HepG2 (cell line): ENCODE data around the gene HOXC12. TPM values are rescaled to one million over a fixed set of nuclear protein-coding genes. Genes with fewer than 3 reads are reported as not detected.

Source experiments
- ATAC-seq: fragments of 200-7000 bp; cut with Tn5 transposase; 3 replicates; pipeline ENCODE4 v1.9.1; 2020; ENCODE audit warnings: mild to moderate bottlenecking, moderate library complexity
- BruUV-seq: library from RNA; stranded (reverse); fragments of 400-500 nt; replicated peaks from 2 replicates; lab custom pipeline; 2021; lab: Mats Ljungman, UMichigan
- CTCF ChIA-PET: fragments of 300-600 bp; formaldehyde crosslinking; extraction: SDS; loops from one replicate; lab custom pipeline; 2021; ENCODE audit warnings: low total read pairs, inconsistent platforms, low intra/inter-chr PET ratio; lab: Yijun Ruan, JAX
- POLR2A ChIA-PET: fragments of 350-600 bp; sonication (Branson Sonifier 250); formaldehyde crosslinking; loops from one replicate; lab custom pipeline; 2020; ENCODE audit warnings: antibody characterized with exemption, inconsistent platforms; lab: Yijun Ruan, JAX
- DNase-seq: peaks from one replicate; pipeline ENCODE4 v3.0.0-alpha.2; 2015; ENCODE audit warnings: low spot score
- FAIRE-seq: peaks from 3 replicates; lab custom pipeline; 2011; peaks lifted over from hg19 to GRCh38; lab: Jason Lieb, UNC
- H2AFZ ChIP-seq: one replicate; pipeline ENCODE4 v1.6.1; 2011; ENCODE audit warnings: low read length, inconsistent platforms
- H3K27ac ChIP-seq: fragments of 300-600 bp; 3 replicates; pipeline ENCODE4 v1.8.0; 2011; ENCODE audit warnings: mixed run types, mild to moderate bottlenecking, mixed read lengths, low read length, inconsistent platforms; ENCODE audit not compliant: insufficient read depth; ENCODE audit errors: extremely low read length
- H3K27me3 ChIP-seq, 2 experiments: fragments of 200-600 bp in 1 of 2; 2 replicates in 1 of 2; 3 replicates in 1 of 2; pipeline versions ENCODE4 v1.6.0 to v1.8.0; 2011; ENCODE audit warnings: low read length in 2 of 2, mild to moderate bottlenecking in 2 of 2, moderate library complexity in 2 of 2, inconsistent platforms in 1 of 2; ENCODE audit not compliant: insufficient read depth in 2 of 2, control insufficient read depth in 1 of 2
- H3K36me3 ChIP-seq, 2 experiments: fragments of 200-600 bp in 1 of 2; replicated peaks in 1 of 2; 2 replicates in 1 of 2; 3 replicates in 1 of 2; pipeline versions ENCODE4 v1.5.1 to v1.8.0; 2011; ENCODE audit warnings: low read length in 2 of 2, inconsistent platforms in 1 of 2; ENCODE audit not compliant: insufficient read depth in 2 of 2, control insufficient read depth in 1 of 2
- H3K4me1 ChIP-seq: 2 replicates; pipeline ENCODE4 v1.5.1; 2012; ENCODE audit warnings: low read length, inconsistent platforms; ENCODE audit not compliant: insufficient read depth
- H3K4me2 ChIP-seq: 2 replicates; pipeline ENCODE4 v1.6.0; 2011; ENCODE audit warnings: low read depth, low read length, inconsistent platforms
- H3K4me3 ChIP-seq, 3 experiments: fragments of 200-600 bp in 1 of 3; sonication (generic), shearing (Covaris generic) in 1 of 3; replicated peaks in 1 of 3; 2 replicates each; pipeline ENCODE4 v1.5.1; 2011 to 2016; ENCODE audit warnings: low read length in 3 of 3, inconsistent platforms in 2 of 3, low read depth in 2 of 3, mild to moderate bottlenecking in 2 of 3, control low read depth in 1 of 3, mixed read lengths in 1 of 3; ENCODE audit not compliant: insufficient read depth in 1 of 3
- H3K79me2 ChIP-seq: one replicate; pipeline ENCODE4 v1.6.1; 2011; ENCODE audit warnings: low read length, inconsistent platforms; ENCODE audit not compliant: insufficient read depth
- H3K9ac ChIP-seq: 2 replicates; pipeline ENCODE4 v1.6.0; 2011; ENCODE audit warnings: mild to moderate bottlenecking, low read depth, low read length, inconsistent platforms; ENCODE audit not compliant: insufficient read depth
- H3K9me3 ChIP-seq: 2 replicates; pipeline ENCODE4 v1.5.1; 2012; ENCODE audit warnings: mild to moderate bottlenecking, low read length
- H4K20me1 ChIP-seq: 2 replicates; pipeline ENCODE4 v1.6.0; 2011; ENCODE audit warnings: inconsistent platforms, mild to moderate bottlenecking, low read length, moderate library complexity; ENCODE audit not compliant: insufficient read depth
- CBX2 ChIP-seq, 2 experiments: fragments of 200-600 bp in 1 of 2; sonication (generic); formaldehyde crosslinking in 1 of 2; IDR thresholded peaks; 2 replicates each; pipeline versions ENCODE4 v1.7.0 to v1.8.1; 2018 to 2022; ENCODE audit warnings: low read depth in 2 of 2, low read length in 1 of 2, mild to moderate bottlenecking in 1 of 2, missing genetic modification reagents in 1 of 2
- DR1 ChIP-seq: sonication (generic); formaldehyde crosslinking; IDR thresholded peaks from 2 replicates; pipeline ENCODE4 v1.8.0; 2021; ENCODE audit warnings: mild to moderate bottlenecking, missing genetic modification reagents, inconsistent platforms
- EEA1 ChIP-seq: sonication (generic); formaldehyde crosslinking; IDR thresholded peaks from 2 replicates; pipeline ENCODE4 v1.5.1; 2020; ENCODE audit warnings: mild to moderate bottlenecking, missing genetic modification reagents, borderline replicate concordance
- ELK4 ChIP-seq: sonication (generic); formaldehyde crosslinking; IDR thresholded peaks from 2 replicates; pipeline ENCODE4 v1.9.0; 2021; ENCODE audit warnings: missing genetic modification reagents, borderline replicate concordance
- GABPB1 ChIP-seq: IDR thresholded peaks from 2 replicates; pipeline ENCODE4 v1.6.1; 2016; ENCODE audit warnings: mild to moderate bottlenecking, missing genetic modification reagents, moderate library complexity, missing compliant biosample characterization
- HES4 ChIP-seq: sonication (generic); formaldehyde crosslinking; IDR thresholded peaks from 2 replicates; pipeline ENCODE4 v1.9.0; 2021; ENCODE audit warnings: mild to moderate bottlenecking, missing genetic modification reagents, borderline replicate concordance
- KDM2A ChIP-seq: sonication (generic); formaldehyde crosslinking; IDR thresholded peaks from 2 replicates; pipeline ENCODE4 v1.4.0; 2020; ENCODE audit warnings: low read depth, missing genetic modification reagents, borderline replicate concordance
- KDM5B ChIP-seq: sonication (generic); formaldehyde crosslinking; IDR thresholded peaks from 2 replicates; pipeline ENCODE4 v1.4.0; 2020; ENCODE audit warnings: missing genetic modification reagents, mild to moderate bottlenecking, borderline replicate concordance
- MTA1 ChIP-seq: sonication (generic); formaldehyde crosslinking; IDR thresholded peaks from 2 replicates; pipeline ENCODE4 v1.4.0; 2020; ENCODE audit warnings: missing genetic modification reagents, mild to moderate bottlenecking, borderline replicate concordance
- SALL2 ChIP-seq: sonication (generic); formaldehyde crosslinking; IDR thresholded peaks from 2 replicates; pipeline ENCODE4 v1.8.1; 2023; ENCODE audit warnings: mild to moderate bottlenecking, missing genetic modification reagents, inconsistent platforms
- TAF1 ChIP-seq: sonication (generic); formaldehyde crosslinking; IDR thresholded peaks from 2 replicates; pipeline ENCODE4 v1.4.0; 2020; ENCODE audit warnings: missing genetic modification reagents
- ZGPAT ChIP-seq: IDR thresholded peaks from 2 replicates; pipeline ENCODE4 v1.6.1; 2016; ENCODE audit warnings: mild to moderate bottlenecking
- ZNF609 ChIP-seq: sonication (generic); formaldehyde crosslinking; IDR thresholded peaks from 2 replicates; pipeline ENCODE4 v1.4.0; 2020; ENCODE audit warnings: mild to moderate bottlenecking, missing genetic modification reagents, borderline replicate concordance
- ZNF777 ChIP-seq: sonication (generic); formaldehyde crosslinking; IDR thresholded peaks from 2 replicates; pipeline ENCODE4 v1.4.0; 2020; ENCODE audit warnings: missing genetic modification reagents
- WGBS: methylation state at CpG from one replicate; pipeline ENCODE4 v1.1.6; 2017; ENCODE audit warnings: low lambda C conversion rate; 5-methylcytosine and 5-hydroxymethylcytosine counted together
- in situ Hi-C: cut with HindIII; loops from 2 replicates; pipeline ENCODE4 v1.10.0; 2017; ENCODE audit warnings: low pct_unique_long_range_greater_than_20kb; ENCODE audit not compliant: extremely low pct_ligation_motif_present
- intact Hi-C: fragments of 100-400 bp; cut with micrococcal nuclease; formaldehyde crosslinking; loops from one replicate; pipeline ENCODE4 v1.10.0; 2022; ENCODE audit not compliant: unreplicated experiment
- polyA plus RNA-seq, 8 experiments: library from polyadenylated mRNA; depleted of rRNA in 3 of 8; stranded (reverse) in 7 of 8; unstranded in 1 of 8; fragments of >200 nt; fragmentation: Illumina TruSeq in 4 of 8; extraction: Trizol in 4 of 8; gene quantifications; 2 replicates each; pipeline versions ENCODE4 v1.2.1 to v1.2.3, GENCODE V29; 2011 to 2016; ENCODE audit warnings: low read depth in 4 of 8, missing spikeins in 1 of 8, mixed read lengths in 1 of 8; ENCODE audit not compliant: insufficient read depth in 1 of 8
- total RNA-seq, 5 experiments: library from RNA; depleted of rRNA; stranded (reverse); fragments of >200 nt; fragmentation: Illumina TruSeq; extraction: Trizol; gene quantifications; 2 replicates each; pipeline ENCODE4 v1.2.3, GENCODE V29; 2016; ENCODE audit warnings: low read depth in 1 of 5

The HOXC12 gene
- total and polyA plus RNA-seq, 2 of the 13 experiments (the other 11 are each of a cell fraction or from before 2014, with no cell fraction given): not detected

GRCh38 chr12:54000116-54001114, 45.7 kb downstream of the HOXC12 start, which contains the start of gene HOXC9:
Gene HOXC9, plus strand, starts transcription at chr12:54000161. Its CDS starts 28 bp downstream, at chr12:54000189.
- DNase-seq (no peak), FAIRE-seq (no peak), ATAC-seq (peak; percentile 61)
- H2AFZ ChIP-seq: peak within 1 kb of the TSS; percentile 60
- H3K36me3 ChIP-seq: no peaks in the 10 kb centered on the region
- no TSS peak for BruUV-seq
- H3K27me3 ChIP-seq: peaks cover 15 to 80% of the 10 kb centered on the region in 2 experiments
- ChIA-PET POLR2A (no interaction called here), CTCF (no interaction called here)
- H3K4me2 ChIP-seq: peak within 1 kb of the TSS; percentile 80
- H3K27ac ChIP-seq: no peak within 1 kb of the TSS
- H3K4me3 ChIP-seq: peak within 1 kb of the TSS; percentile 56 to 66 (median 57)
- H3K4me1 ChIP-seq: peaks cover 20% of the 10 kb centered on the region; the same call in 1 of the 2 replicates
- no peaks in the 10 kb centered on the region for H3K9me3 ChIP-seq
- no peaks in the 10 kb centered on the region for H3K79me2 ChIP-seq
- intact Hi-C loops: loop anchor here (10.0 kb wide), 1 partner anchor 364 kb away; the partner anchor contains the start of gene GPR84
- in situ Hi-C loops: no loop called here
- peak within 1 kb of the TSS; percentile 40 for H3K9ac ChIP-seq
- WGBS: 21% methylated on average over 29 of the region's 87 CpGs
- no peaks in the 10 kb centered on the region for H4K20me1 ChIP-seq
- TF ChIP-seq KDM2A (peak; percentile 38; the same call in 1 of the 2 replicates), ZNF609 (CRISPR knock-in tag) (no peak), EEA1 (CRISPR knock-in tag) (peak; percentile 64), SALL2 (CRISPR knock-in tag) (peak; percentile 58), TAF1 (CRISPR knock-in tag) (peak; percentile 32; the same call in 1 of the 2 replicates), ELK4 (CRISPR knock-in tag) (0 out of 2 replicates have a peak, but pooled peaks have one; percentile 24), ZNF777 (CRISPR knock-in tag) (peak; percentile 77), GABPB1 (CRISPR knock-in tag) (peak; percentile 54; the same call in 1 of the 2 replicates), HES4 (CRISPR knock-in tag) (0 out of 2 replicates have a peak, but pooled peaks have one; percentile 61), ZGPAT (peak; percentile 45; the same call in 1 of the 2 replicates), CBX2 (IDR thresholded peaks at IDR 0.05; ENCODE audit: low read depth, low read length) (0 out of 2 replicates have a peak, but pooled peaks have one; percentile 52), CBX2 (CRISPR knock-in tag; IDR thresholded peaks at IDR 0.05; ENCODE audit: low read depth) (peak; percentile 93), KDM5B (peak; percentile 64; the same call in 1 of the 2 replicates), DR1 (no peak), MTA1 (peak; percentile 47; the same call in 1 of the 2 replicates)
